GM19043 (cell line): ENCODE measurements around the gene MCTP2.
A peak's percentile ranks its signal among the peaks of the same experiment; 100 is the strongest.

ENCODE experiments used
- ATAC-seq: cut with Tn5 transposase; IDR thresholded peaks from one replicate; pipeline ENCODE4 v1.9.1; 2021; ENCODE audit warnings: low read depth; ENCODE audit not compliant: unreplicated experiment

MCTP2 gene

GRCh38 chr15:94386351-94386750 is 155.0 kb downstream of the MCTP2 start:
- no peak for ATAC-seq

GRCh38 chr15:94387442-94387841 is 156.1 kb downstream of the MCTP2 start:
- ATAC-seq: peak; percentile 16

- peak; percentile 62 for ATAC-seq
Observed at GRCh38 chr15:94387849-94388441, 156.6 kb downstream of the MCTP2 start.

- ATAC-seq: no peak
Observed at GRCh38 chr15:94395640-94396039, 164.3 kb downstream of the MCTP2 start.

GRCh38 chr15:94397337-94397736 is 166.0 kb downstream of the MCTP2 start:
- ATAC-seq: no peak

- ATAC-seq: no peak
Observed at GRCh38 chr15:94398001-94398400, 166.6 kb downstream of the MCTP2 start.

- ATAC-seq: no peak
Observed at GRCh38 chr15:94400526-94401298, 169.4 kb downstream of the MCTP2 start.

GRCh38 chr15:94403331-94403730 is 172.0 kb downstream of the MCTP2 start:
- no peak for ATAC-seq

- no peak for ATAC-seq
Observed at GRCh38 chr15:94404733-94405283, 173.4 kb downstream of the MCTP2 start.

- no peak for ATAC-seq
Observed at GRCh38 chr15:94411285-94411684, 179.9 kb downstream of the MCTP2 start.

- ATAC-seq: no peak
Observed at GRCh38 chr15:94411846-94412245, 180.5 kb downstream of the MCTP2 start.

- no peak for ATAC-seq
Observed at GRCh38 chr15:94412979-94413746, 181.8 kb downstream of the MCTP2 start.

- no peak for ATAC-seq
Observed at GRCh38 chr15:94414916-94415315, 183.6 kb downstream of the MCTP2 start.

- ATAC-seq: no peak
Observed at GRCh38 chr15:94416267-94416666, 184.9 kb downstream of the MCTP2 start.

GRCh38 chr15:94416820-94417219 is 185.5 kb downstream of the MCTP2 start:
- no peak for ATAC-seq

- no peak for ATAC-seq
Observed at GRCh38 chr15:94417501-94418293, 186.3 kb downstream of the MCTP2 start.

- no peak for ATAC-seq
Observed at GRCh38 chr15:94421706-94422105, 190.3 kb downstream of the MCTP2 start.

GRCh38 chr15:94432279-94432678 is 200.9 kb downstream of the MCTP2 start:
- no peak for ATAC-seq

- no peak for ATAC-seq
Observed at GRCh38 chr15:94439158-94439557, 207.8 kb downstream of the MCTP2 start.

GRCh38 chr15:94441760-94442159 is 210.4 kb downstream of the MCTP2 start:
- no peak for ATAC-seq
